GM19395 (cell line): Measurements from ENCODE around the gene AMIGO1.

ENCODE experiments used
- ATAC-seq: cut with Tn5 transposase; IDR thresholded peaks from one replicate; pipeline ENCODE4 v1.9.1; 2021; ENCODE audit warnings: mild to moderate bottlenecking, moderate library complexity; ENCODE audit not compliant: unreplicated experiment

Gene AMIGO1

DNA sequence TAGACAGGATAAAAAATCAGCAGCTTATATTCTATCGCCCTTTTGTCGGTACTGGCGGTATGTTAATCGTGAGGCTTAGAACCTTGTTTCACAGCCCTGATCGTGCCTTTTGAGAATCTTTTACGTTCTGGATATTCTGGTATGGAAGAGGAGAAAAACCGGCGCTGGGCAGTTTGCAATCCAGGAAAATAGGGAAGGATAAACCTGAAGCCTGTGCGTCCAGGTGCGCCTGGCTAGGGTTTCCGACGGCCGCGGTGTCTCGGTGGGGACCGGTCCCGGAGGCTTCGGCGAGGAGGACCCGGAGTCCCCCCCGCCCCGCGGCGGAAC is 43.4 kb downstream of the AMIGO1 start:
- ATAC-seq = no peak

DNA sequence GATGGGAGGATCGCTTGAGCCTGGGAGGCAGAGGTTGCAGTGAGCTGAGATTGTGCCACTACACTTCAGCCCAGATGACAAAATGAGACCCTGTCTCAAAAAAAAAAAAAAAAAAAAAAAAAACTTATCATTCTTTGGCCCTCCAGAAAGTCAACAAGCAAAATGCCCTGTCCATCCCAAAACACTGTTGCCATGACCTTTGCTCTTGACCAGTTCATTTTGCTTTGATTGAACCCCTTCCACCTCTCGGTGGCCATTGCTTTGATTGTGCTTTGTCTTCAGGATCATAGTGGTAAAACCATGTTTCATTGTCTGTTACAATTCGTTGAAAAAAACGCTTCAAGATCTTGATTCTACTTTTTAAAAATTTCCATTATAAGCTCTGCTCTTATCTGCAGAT is 51.7 kb downstream of the AMIGO1 start:
- no peak for ATAC-seq

DNA sequence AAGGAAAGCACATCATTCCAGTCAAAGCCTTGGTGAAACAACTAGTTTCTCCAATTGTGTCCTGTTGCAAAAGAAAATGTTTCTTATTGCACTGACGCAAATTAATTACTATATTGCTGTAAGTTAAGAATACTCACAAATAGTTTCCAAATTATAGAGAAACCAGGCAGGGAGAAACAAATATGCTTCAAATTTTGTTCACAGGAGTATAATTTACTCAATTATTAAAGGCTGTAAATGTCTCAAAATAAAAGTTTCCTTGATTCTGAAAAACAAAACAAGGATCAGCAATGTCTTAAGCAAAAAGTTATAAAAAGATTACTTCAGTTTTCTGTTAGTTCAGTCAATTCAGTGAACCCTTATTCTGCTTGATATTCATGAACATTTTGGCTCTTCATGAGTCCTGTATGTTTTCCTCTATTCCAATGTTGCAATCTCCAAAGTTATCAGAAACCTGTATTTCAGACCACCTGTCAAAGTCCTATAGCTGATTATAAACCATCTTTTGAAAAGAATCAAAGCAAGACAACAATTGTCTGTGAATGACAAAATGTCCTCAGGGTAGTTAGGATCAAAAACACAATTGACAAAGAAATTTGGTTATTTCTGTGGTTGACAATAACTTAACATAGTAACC is 54.9 kb downstream of the AMIGO1 start:
- ATAC-seq = no peak
